GM18508 (cell line): Measurements from ENCODE around the gene CFAP161.

ENCODE experiments used
- ATAC-seq: cut with Tn5 transposase; IDR thresholded peaks from one replicate; pipeline ENCODE4 v1.9.1; 2021; ENCODE audit warnings: moderate number of reproducible peaks; ENCODE audit not compliant: insufficient read depth, unreplicated experiment

CFAP161 gene

DNA sequence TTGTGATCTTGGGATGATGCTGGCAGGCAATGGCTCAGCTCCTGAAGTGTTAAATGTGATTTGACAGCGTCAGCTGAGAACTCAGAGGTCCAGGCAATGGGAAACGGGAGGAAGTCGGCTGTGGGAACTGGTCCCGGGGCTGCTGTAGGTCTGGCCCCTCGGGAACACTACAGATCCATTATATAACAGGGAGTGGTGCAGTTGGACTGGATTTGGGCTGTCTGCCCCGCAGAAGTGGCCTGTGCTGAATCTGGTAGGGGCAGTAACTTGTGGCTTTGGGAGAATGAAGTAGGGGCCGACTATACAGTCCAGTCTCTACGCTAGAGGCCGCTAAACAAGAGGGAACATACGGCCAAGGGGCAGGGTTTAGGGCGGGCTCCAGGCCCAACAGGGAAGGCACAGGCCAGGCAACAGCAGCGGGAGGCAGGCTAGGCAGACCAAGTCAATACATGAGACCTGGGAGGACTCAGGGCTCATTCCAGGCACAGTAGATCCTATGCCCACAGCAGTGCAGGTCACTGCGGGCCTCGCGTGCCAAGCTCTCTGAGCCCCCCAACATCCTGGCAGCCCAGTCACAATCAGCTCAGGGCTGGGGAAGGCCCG lies 42.3 kb downstream of the CFAP161 start:
- no peak for ATAC-seq

DNA sequence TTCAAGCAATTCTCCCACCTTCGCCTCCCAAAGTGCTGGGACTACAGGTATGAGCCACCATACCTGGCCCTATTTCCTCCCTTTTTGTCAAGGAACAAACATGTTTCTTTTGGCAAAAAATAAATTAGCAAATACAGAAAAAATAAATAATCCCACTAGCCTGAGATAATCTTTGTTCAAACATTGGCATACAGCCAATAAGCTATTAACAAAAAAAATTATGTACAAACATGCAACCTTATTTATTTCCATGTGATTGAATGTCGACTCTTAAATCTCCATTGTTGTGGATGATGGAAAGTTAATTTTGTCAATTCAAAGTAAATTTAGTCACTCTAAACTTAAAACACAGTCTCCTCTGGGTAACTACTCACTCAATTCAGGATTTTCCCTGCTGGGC lies 44.3 kb downstream of the CFAP161 start:
- ATAC-seq: no peak

- ATAC-seq: no peak
Measured at GRCh38 chr15:81181220-81181619, 47.1 kb downstream of the CFAP161 start.

DNA sequence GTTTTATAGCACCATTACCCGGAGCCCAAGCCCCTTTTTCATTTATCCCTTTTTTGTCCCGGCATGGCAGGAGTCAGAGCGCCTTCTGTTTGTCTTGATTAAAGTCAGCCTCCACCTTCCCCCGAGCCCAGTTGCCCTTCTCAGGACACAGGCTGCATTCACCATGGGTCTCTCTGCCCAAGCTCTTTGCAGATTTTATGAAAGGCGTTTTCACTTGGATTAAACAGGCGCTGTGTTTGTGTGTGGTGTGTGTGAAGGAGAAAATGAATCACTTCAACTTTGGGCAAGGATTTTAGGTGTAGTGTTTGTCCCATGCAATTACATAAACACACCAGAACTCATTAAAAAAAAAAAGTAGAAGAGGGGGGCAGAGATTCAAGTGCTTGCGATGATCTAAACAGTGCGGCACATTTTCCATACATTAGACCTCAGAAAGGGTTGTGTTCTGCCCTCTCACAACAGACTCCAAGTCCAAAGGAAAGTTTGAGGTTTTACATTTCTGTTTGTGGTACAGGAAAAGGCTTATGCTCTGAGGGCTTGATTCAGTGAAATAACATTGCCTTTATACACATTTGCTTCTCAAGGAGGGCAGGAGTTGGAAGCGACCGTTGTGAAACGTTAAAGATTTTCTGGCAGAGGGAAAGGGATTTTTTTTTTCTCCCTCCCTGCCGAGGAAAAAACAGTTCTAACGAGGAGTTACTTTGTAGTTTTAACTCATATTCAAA lies 48.1 kb downstream of the CFAP161 start:
- no peak for ATAC-seq

DNA sequence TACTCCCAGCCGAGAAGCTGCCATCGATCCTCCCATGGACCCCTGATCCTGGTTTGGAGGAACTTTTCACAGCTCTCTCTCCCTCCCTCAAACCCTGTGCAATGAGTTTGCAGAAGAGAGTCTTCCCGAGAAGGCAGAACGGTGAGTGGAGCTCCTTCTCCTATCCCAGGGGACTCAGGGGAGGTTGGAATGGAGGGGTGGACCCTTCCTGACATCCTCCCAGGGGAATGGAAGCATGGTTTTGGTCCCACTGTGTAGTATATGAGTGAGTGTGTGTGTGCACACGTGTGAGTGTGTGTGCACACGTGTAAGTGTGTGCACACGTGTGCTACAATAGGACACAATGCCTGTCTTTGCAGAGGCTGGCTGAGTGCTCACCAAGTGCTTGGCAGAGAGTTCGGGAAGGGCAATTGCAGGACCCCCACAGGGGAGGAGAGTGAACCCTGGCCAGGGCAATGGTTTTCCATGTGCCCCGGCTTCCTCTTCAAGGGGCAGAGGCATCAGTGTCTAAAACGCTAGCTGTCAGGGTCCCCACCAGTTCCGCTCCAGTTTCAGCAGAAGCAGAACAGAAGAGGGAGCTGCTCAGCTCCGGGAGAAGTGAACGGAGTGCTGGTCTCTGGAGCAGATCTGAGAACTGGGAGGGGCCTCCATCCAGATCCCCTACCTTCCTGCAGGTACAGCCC lies 48.8 kb downstream of the CFAP161 start:
- ATAC-seq: no peak

DNA sequence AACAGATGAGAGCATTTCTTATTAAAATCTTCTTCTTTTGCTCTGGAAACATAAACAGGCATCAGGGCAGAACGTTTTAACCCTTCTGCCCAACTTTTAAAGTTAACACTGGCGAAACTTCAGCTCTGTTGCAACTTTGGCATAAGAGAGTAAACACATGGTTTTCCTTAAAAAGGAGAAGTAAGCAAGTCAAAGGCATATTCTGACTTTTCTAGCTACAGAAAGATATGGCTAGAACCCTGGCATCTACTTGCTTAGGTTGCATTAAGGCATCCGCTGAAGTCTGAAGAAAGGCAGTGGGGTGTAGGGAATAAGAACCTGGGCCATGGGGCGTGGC lies 49.3 kb downstream of the CFAP161 start:
- no peak for ATAC-seq

GRCh38 chr15:81184188-81184587 lies 50.1 kb downstream of the CFAP161 start:
- no peak for ATAC-seq

- no peak for ATAC-seq
Measured at GRCh38 chr15:81185631-81186295, 51.7 kb downstream of the CFAP161 start.

- ATAC-seq: no peak
Measured at GRCh38 chr15:81188354-81188753, 54.3 kb downstream of the CFAP161 start.

DNA sequence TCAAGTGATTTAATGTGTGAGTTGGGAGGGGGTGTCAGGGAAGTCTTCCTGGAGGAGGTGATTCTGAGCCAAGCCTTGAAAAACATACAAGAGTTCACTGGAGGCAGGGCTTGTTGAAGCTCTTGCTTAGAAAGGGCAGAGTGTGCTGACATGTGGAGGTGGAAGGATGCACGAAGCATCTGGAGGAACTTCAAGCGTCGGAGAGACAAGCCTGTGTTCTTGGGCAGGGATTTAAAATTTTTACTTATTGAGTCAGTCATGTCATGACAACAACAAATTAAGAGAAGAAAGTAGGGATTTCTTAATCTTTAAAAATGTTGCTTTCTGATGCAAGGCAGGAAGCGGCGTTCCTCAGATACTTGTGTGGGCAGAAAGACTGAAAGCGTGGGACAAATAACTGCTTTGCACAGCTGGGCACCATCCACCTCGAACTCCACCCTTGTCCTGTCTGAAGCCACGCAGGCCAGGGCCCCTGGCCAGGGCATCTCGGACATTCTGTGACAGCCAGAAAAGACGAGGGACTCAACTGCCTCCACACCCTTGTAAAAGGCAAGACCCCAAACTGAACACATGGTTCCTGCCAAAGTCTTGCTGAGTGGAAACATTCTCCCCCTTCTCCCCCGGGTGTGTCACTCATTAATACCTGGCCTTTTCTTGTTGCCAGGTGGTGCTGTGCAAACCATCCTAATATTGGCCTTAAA lies 55.7 kb downstream of the CFAP161 start:
- no peak for ATAC-seq

DNA sequence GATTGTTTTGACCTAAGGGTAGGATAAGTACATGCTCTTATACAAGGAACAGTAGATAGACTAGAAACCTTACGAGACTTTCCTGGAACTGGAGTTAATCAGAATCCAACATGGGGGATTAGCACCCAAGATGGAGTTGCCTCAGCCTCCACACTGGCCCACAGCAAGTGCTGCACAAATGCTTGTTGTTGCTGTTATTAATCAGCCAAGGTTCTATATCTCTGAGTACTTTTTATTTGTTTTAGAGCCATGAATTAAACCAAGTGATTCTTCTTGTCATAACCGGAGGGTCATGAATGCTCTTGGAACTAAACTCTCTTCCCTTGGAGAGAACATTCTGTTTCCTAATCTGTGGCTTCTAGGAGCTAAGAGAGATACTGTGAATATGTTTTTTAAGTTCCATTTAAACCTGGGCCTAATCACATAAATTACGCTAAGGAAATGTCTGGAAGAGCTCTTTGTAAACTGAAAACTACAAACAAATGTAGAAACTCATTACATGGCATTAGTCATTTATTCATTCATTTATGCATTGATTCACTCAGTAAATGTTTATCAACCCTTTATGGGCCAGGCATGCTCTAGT lies 56.9 kb downstream of the CFAP161 start:
- ATAC-seq: no peak

- no peak for ATAC-seq
Measured at GRCh38 chr15:81191701-81192100, 57.6 kb downstream of the CFAP161 start.

- ATAC-seq: no peak
Measured at GRCh38 chr15:81194723-81195122, 60.7 kb downstream of the CFAP161 start.

GRCh38 chr15:81195339-81195864 lies 61.3 kb downstream of the CFAP161 start:
- ATAC-seq: no peak

- ATAC-seq: no peak
Measured at GRCh38 chr15:81196576-81197254, 62.6 kb downstream of the CFAP161 start, which contains the start of gene IL16. Gene IL16 (plus strand): TSS chr15:81196879. CDS start chr15:81225400, 28,521 bp downstream.

DNA sequence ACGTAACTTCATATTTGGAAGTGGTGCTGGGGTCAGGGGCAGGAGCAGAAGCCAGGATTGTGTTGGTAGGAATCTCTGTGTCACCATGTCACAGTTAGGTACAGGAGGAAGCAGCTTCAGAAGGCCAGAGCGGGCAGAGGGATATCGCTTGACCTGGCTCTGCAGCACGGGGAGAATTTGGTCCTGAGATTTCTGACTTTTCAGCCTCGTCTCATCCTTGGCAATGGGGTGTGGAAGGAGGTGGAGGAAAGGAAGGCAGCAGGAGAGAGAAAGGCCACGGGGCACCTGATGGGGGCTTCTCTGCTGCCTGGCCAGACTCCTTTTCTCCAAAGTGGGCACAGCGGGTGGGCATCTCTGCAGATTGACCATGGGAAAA lies 63.2 kb downstream of the CFAP161 start:
- ATAC-seq: no peak

DNA sequence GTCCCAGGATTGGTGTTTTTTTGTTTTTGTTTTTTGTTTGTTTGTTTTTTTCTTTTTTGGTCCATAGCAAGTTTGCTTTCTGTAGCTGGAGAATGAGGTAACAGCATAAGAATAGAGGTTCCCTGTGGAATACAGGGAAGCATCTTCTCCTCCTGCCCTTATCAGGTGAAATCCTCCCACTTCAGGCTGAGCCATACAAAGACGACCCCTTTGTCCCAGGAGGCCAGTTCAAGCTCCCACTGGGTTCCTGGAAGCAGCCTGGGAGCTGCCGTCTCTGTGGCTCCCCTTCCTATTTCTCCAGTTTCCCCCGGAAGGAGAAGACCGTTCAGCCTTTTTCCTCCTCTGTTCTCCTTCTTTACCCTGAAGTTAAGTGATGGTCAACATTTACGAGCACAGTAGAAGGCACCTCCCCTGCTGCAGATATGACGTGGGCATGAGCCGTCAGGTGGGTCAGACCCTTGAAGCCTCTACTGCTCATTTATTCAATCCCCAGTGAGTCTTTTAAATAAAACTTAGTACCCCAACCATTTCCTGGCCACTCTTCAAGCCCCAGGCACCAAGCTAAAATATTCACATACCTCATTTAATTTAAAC lies 63.7 kb downstream of the CFAP161 start:
- no peak for ATAC-seq
